ENCODE data around the gene KIAA0513. TPM values are rescaled to one million over a fixed set of nuclear protein-coding genes. Genes with fewer than 3 reads are reported as not detected.

KIAA0513 gene
- total RNA-seq, 1 donor from 2014 or later: 1.9 TPM

DNA sequence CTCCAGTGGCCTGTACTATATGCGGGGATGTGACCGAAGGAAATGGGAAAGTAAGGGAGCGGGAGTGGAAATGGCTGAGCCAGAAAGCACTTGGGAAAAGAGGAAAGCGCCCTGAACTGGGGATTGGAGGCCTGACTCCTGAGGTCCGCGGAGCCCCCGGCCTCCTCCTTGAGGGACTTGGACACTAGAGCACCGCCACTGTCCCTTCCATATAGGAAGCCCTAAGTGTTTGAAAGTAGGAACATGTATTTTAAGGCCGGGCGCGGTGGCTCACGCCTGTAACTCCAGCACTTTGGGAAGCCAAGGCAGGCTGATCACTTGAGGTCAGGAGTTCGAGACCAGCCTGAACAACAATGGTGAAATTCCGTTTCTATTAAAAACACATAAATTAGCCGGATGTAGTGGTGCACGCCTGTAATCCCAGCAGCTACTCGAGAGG, 15.7 kb upstream of the KIAA0513 start:
- TF ChIP-seq, protein P1, sequence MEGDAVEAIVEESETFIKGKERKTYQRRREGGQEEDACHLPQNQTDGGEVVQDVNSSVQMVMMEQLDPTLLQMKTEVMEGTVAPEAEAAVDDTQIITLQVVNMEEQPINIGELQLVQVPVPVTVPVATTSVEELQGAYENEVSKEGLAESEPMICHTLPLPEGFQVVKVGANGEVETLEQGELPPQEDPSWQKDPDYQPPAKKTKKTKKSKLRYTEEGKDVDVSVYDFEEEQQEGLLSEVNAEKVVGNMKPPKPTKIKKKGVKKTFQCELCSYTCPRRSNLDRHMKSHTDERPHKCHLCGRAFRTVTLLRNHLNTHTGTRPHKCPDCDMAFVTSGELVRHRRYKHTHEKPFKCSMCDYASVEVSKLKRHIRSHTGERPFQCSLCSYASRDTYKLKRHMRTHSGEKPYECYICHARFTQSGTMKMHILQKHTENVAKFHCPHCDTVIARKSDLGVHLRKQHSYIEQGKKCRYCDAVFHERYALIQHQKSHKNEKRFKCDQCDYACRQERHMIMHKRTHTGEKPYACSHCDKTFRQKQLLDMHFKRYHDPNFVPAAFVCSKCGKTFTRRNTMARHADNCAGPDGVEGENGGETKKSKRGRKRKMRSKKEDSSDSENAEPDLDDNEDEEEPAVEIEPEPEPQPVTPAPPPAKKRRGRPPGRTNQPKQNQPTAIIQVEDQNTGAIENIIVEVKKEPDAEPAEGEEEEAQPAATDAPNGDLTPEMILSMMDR (IDR thresholded peaks at IDR 0.05; ENCODE audit: insufficient read depth, low read length, poor library complexity, severe bottlenecking): no peak
- Histone ChIP-seq H3K4me3 (ENCODE audit: low read depth, low read length) (peak overlapping the region; percentile 74), H3K36me3 (ENCODE audit: control insufficient read depth, insufficient read depth, low read length) (no peaks in the 10 kb centered on the region), H3K27me3 (ENCODE audit: control insufficient read depth, insufficient read depth, low read length) (no peaks in the 10 kb centered on the region)
- DNase-seq (ENCODE audit: low read depth): no peak

DNA sequence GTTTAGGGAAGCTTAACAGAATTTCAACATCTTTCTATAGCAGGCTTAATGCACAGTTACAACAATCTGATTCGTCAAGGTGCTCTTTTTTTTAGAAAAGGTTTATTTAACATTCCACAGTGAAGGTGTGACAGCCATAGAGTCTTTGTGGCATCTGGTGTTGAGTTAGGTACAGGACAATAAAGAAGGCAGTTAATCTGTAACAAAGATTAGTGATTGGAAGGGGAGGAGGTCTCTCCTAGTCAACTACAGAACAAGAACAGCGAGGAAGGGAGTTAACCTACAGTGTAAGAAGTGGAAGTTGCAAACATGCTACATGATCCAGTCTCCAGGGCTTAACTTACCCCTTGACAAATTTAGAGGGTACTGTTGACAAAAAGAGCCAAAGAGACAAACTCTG, 13.3 kb upstream of the KIAA0513 start:
- no peak overlapping the region for H3K4me3 ChIP-seq (ENCODE audit: low read depth, low read length)
- no peak for DNase-seq (ENCODE audit: low read depth)
- no peaks in the 10 kb centered on the region for H3K36me3 ChIP-seq (ENCODE audit: control insufficient read depth, insufficient read depth, low read length)
- TF ChIP-seq, protein P1 (IDR thresholded peaks at IDR 0.05; ENCODE audit: insufficient read depth, low read length, poor library complexity, severe bottlenecking): no peak
- no peaks in the 10 kb centered on the region for H3K27me3 ChIP-seq (ENCODE audit: control insufficient read depth, insufficient read depth, low read length)

DNA sequence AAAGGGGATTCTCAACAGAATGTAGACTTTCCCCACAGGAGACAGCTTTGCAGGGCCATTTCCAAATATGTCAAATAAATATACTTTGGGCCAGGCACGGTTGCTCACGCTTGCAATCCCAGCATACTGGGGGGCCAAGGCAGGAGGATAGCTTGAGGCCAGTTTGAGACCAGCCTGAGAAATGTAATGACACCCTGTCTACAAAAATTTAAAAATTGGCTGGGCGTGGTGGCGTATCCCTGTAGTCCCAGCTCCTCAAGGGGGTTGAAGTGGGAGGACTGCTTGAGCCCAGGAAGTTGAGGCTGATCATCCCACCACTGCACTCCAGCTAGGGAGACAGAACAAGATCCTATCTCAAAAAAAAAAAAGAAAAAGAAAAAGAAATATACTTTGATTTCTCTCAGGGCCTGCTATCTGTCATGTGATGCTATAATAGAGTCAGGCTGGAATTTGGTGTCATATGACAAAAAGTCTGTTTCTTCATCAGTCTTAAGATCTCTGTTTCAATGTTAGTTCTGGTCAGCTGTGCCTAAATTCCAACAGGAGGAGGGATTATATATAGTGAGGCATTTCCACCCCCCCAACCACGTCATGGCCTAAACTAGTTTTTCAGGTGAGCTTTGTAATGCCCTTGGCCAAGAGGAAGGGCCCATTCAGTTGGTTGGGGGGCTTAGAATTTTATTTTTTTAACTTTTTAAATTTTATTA, 12.0 kb upstream of the KIAA0513 start:
- TF ChIP-seq, protein P1 (IDR thresholded peaks at IDR 0.05; ENCODE audit: insufficient read depth, low read length, poor library complexity, severe bottlenecking): no peak
- DNase-seq (ENCODE audit: low read depth): no peak
- Histone ChIP-seq H3K4me3 (ENCODE audit: low read depth, low read length) (no peak overlapping the region), H3K27me3 (ENCODE audit: control insufficient read depth, insufficient read depth, low read length) (no peaks in the 10 kb centered on the region), H3K36me3 (ENCODE audit: control insufficient read depth, insufficient read depth, low read length) (no peaks in the 10 kb centered on the region)

DNA sequence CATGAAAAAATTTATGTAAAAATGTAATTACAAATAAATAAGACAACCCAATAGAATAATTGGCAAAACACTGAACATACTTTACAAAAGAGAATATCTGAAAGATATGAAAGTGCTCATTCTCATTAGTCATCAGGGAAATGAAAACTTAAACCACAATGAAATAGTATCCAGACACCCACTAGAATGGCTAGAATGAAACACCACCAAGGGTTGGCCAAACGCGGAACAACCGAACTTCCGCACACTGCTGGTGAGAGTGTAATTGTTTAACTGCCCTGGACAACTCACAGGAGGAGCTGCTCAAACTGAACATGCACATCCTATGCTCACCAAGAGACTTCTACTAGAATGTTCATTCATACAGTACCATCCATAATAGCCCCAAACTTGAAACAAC, 10.4 kb upstream of the KIAA0513 start:
- Histone ChIP-seq H3K27me3 (ENCODE audit: control insufficient read depth, insufficient read depth, low read length) (no peaks in the 10 kb centered on the region), H3K4me3 (ENCODE audit: low read depth, low read length) (no peak overlapping the region), H3K36me3 (ENCODE audit: control insufficient read depth, insufficient read depth, low read length) (no peaks in the 10 kb centered on the region)
- no peak for DNase-seq (ENCODE audit: low read depth)
- TF ChIP-seq, protein P1 (IDR thresholded peaks at IDR 0.05; ENCODE audit: insufficient read depth, low read length, poor library complexity, severe bottlenecking): no peak

DNA sequence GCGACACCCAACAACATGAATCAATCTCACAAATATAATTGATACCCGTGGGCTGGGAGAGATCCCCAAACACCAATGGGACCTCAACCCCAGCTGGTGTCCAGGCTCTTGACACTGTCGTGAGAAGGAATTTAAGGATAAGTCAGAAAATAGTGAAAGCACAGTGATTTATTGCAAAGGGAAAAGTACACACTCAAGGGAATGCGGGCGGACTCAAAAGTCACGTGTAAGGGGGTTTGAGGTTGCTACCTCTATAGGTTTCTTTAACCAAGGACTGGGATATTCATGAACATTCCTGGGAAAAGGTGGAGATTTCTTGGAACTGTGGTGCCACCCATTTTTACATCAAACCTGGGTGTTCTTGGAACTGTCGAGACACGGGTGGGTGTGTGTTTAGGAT, 10.0 kb upstream of the KIAA0513 start:
- Histone ChIP-seq H3K4me3 (ENCODE audit: low read depth, low read length) (no peak overlapping the region), H3K27me3 (ENCODE audit: control insufficient read depth, insufficient read depth, low read length) (no peaks in the 10 kb centered on the region), H3K36me3 (ENCODE audit: control insufficient read depth, insufficient read depth, low read length) (no peaks in the 10 kb centered on the region)
- TF ChIP-seq, protein P1 (IDR thresholded peaks at IDR 0.05; ENCODE audit: insufficient read depth, low read length, poor library complexity, severe bottlenecking): no peak
- no peak for DNase-seq (ENCODE audit: low read depth)

All from kidney epithelial cell (primary cell).